ENCODE measurements around the gene FLOT1.
A peak's percentile ranks its signal among the peaks of the same experiment; 100 is the strongest.

The FLOT1 gene

DNA sequence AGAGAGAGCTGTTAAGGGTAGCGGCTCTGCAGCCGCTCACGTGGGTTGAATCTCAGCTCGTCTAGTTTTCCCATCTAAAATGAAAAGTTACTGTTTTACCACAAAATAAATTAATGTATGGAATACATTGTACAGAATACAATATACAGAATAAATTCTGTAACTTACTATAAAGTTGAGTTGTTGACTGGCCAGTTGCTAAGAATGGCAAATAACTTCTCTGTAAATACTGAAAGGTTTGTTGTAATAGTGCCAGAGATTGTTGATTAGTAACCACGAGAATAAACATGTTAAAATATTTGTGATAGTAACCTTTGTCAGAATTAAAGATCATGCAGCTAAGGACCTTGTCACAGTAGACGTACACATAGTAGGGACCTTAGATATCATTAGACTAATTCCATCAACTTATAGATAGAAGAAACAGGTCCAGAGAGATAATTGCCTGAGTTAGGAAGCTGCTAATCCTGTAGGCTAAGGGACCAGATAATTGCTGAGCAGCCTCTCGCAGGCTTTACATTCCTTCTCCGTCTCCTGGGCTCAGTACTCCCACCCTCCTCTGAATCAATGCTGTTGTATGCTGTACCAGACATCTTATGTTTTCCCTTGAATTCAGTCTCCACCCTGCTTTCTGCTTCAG lies 51.2 kb downstream of the FLOT1 start:
- no peak for DNase-seq

DNA sequence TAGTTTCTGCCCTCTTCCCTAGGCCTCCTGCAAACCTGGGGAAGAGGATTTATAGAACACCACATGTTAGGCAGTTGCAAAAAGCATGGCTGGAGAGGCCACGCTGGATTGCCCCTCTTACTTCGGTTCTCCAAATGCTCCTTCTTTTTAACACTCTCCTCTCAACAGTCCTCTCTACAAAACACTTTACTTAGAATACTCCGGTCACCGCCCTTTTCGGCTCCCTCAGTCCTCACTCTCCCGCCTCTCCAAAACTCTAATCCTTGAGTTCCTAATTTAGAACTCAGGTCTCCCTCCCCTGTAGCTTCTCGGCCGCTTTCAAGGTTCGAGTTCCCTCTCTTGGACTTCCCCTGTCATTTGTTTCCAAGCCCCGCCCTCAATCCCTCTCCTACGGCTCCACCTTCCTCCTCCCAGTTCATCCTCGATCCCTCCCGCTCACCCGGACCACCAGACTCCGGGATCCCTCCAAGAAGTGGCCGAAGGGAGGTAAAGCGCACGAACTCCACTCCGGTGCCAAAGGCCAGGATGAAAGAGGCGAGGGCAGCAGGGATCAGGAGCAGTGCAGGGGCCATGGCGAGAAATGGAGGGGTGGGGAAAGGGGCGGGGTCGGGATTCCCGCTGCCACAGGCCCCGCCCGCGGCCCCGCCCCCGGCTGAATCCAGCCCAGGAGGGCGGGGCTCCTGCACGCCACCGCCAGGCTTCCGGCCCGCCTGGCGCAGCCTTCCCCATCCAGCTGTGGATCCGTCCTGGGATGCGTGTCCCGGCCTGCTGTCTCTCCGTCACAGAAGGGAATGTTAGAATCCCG lies 51.9 kb downstream of the FLOT1 start, which contains the start of gene NRM:
Gene NRM (minus strand): TSS at position 582 of the 805 bp plus-strand sequence. CDS start 10 bp downstream, at position 572.
- DNase-seq = peak; percentile 91

DNA sequence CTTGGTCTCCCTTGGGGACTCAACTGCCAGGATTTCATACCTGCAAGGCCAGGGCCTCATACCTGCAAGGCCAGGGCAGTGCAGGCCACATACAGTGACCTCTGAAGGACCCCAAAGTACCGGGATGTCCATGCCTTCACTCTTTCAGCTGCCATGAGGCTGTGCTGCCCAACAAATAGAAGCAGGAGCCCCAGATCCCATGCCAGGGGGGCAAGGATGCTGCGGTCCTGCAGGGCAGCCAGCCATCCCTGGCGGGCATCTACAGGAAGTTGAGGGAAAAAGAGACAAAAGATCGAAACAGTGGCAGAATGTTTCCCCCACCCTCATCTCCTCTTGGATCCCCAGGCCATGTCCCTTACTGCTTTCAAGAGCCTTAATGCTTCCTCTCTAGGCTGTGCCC lies 52.5 kb downstream of the FLOT1 start:
- no peak for DNase-seq

DNA sequence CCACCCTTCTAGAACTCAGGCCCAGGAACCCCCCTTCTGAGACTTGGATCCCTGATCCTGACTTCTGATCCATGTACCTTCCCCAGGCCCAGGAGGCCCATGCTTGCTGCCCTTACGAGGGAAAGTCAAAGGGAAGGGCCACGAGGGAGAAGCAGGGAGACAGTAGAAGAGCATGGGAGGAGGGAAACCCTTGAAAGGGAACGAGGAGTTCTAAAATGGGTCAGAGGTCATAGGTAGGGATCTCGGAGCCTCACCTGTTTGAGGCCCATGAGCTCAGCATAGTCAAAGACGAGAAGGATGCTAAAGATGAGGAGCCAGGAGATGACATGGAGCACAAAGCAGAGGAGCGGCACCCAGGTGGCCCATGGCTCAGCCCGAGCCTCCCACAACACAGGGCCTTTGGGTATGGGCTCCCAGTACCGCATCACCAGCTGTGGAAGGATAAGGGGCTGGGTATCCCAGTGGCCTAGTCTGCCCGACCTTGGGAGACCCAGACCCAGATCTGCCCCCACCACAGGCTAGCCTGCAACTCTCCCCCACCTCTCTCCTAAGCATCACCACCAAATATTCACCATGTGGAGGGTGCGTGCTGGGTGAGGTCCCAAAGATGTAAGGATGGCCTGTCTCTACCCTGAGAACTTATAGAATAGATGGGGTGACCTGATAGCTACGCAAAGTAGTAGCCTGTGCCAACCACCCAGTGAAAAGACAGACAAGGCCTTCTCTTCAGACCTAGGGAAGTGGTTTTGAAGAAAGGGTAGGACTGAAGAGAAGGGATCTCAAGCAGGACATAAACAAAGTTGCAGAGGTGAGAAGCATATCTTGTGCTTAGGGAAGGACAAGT lies 53.2 kb downstream of the FLOT1 start:
- no peak for DNase-seq

DNA sequence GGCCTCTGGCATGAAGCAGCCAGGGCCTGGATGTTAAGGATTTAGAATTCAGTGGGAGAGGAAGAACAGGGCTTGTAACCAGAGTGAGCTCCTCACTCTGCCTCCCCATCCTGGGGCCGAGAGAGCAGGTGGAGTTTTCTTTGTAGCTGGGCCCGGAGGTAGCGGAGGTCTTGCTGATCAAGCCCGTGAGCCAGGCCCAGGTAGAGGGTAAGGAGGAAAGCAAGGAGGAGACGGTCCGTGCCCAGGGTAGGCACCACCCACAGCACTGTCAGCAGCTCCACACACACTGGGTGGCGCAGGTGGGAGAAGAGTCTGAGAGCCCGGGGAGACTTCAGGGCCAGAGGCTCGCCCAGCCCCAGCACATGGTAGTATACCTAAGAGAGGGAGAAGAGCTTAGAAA lies 53.9 kb downstream of the FLOT1 start:
- no peak for DNase-seq

DNA sequence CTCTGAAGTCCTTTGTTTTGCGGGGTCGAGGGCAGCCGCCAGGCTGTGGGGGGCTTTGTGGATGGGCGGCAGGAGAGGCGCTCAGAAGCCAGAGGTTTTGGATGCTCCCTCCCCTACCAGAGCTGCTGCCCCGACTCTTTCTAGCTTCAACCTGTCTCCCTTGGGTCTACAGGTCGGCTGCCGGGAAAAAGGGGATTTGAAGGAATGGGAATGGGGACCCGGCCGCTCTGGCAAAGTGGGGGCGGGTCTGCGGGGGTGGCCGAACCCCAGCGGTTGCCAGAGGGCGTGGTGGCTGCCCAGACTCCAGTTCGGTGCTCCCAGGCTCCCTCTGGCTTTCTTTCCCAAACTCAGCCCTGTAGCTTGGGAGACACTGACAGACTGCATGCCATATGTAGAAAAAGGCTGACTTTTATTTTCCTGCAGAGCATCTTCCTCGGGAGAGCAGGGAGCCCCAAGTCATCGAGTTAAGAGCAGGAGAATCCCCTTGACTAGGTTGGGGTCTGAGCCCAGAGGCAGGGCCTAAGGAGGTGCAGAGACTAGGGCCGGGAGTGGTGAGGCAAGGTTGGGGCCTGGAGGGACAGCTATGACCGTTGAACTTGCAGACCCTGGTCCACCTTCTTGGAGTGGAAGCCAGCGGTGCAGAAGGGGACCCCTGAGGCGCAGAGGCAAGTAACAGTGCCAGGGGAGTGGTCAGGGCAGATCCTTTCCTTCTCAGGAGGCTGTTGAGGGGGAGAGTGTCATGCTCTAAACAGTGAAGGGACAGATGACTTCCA lies 54.6 kb downstream of the FLOT1 start:
- DNase-seq = peak; percentile 61

DNA sequence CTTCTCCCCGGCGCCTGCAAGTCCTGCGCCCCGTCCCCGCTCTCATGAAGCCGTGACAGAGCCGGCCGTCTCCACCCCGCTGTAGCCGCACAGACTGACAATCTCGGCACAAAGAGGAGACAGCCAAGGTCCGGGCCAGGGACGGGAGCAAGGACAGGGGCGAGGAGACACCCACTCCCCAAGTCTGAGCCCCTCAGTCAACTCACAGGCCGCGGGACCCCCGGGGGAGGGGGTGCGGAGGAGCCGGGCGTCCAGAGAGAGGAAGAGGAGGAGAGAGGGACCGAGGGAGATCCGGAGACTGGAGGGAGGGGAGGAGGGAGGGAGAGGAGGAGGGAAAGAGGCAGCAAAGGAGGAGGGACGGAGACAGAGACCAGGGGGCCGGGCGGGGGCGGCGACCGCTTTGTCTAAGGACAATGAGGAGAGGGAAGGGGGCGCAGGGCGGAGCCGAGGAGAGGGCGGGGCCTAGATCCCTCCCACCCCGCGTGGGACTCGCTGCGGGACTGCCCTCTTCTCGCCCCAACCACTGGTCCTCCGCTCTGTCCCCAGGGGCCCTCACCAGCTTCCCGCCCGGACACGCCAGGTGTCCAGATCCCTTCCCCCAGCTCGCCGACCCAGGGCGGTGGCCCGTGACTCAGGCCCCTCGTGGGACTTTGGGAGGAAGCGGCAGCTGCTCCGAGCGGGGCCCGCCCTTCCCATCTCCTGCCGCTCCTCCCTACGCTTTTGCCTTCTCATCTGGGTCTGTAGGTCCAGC lies 55.4 kb downstream of the FLOT1 start:
- peak; percentile 99 for DNase-seq

DNA sequence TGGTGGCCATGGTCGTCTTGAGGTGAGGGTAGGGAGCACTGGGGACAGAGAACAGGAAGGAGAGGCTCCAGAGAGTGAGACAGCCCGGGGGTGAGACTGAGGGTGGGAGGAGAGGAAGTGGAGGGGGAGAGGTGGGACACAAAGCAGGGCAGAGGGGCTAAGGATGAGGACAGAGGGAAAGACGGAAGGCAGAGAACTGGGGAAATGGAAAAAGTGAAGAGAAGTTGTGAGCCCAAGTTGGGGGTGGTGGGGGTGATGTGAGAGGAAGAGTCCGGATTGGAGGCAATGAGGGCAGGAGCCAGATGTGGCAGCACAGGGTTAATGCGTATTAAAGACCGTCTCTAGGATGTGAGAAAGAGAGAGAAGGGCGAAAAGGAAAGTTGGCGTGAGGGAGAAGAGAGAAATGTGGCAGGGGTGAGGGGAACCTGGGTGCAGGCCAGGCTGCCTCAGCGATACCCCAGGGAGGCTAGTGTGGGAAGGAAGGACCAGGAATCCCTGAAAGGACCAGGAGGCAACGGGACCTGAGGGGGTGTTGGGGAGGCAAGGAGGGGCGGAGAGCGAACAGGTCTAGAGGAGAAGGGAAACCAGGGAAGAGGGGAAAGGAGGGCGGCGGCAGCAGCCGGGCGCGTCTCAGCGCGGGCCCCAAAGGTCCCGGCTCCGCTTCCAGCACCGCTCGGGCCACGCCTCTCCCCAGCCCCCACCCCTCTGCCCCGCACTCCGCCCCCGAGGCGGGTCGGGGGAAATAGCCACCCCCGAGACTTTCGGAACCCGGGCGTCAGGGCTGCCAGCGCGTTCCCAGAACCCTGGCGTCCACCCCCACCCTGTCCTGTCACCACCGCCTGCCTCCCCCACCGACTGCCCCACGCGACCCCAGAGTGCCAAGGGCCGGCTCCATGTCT lies 56.2 kb downstream of the FLOT1 start, which contains the start of gene PPP1R18:
Gene PPP1R18 (minus strand): TSS at position 637 of the 899 bp plus-strand sequence. CDS start 627 bp downstream, at position 10.
- DNase-seq = peak; percentile 74

DNA sequence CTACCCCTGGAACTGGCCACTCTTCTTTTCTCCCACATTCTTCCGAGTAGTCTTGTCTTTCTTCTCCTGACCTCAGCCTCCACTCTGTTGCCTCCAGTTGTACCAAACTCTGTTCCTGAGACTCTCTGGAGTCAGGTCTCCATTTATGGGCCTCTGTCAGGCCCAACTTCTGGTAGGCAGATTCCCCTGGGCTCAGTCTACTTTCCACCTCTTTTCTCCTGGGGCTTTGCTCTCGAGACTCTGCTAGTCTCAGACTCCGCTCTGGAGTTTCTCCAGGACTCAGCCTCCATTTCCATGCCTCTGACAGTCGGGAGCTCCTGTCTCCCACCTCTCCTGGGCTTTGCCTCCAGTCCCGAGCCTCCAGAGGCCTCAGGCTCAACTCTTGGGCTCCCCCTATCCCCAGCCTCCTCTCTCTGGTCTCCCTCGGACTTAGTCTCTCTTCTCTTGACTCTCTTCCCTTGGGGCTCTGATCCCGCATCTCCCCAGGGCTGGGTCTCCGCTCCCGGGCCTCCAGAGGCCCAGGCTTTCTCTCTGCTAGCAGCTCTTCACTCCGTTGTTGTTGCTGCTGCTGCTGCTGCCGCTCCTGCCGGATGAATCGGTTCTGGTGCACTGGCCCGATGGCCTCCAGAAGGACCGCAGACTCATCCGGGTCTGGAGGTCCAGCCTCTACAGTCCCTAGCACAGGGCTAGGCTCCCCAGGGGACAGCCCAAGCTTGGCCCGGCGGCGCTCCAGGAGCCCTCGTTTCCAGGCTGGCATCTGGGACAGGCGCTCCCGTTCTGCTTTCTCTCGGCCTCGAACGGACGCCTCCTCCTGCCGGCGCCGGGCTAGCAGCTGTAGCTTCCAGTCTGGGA lies 57.1 kb downstream of the FLOT1 start:
- peak; percentile 53 for DNase-seq

DNA sequence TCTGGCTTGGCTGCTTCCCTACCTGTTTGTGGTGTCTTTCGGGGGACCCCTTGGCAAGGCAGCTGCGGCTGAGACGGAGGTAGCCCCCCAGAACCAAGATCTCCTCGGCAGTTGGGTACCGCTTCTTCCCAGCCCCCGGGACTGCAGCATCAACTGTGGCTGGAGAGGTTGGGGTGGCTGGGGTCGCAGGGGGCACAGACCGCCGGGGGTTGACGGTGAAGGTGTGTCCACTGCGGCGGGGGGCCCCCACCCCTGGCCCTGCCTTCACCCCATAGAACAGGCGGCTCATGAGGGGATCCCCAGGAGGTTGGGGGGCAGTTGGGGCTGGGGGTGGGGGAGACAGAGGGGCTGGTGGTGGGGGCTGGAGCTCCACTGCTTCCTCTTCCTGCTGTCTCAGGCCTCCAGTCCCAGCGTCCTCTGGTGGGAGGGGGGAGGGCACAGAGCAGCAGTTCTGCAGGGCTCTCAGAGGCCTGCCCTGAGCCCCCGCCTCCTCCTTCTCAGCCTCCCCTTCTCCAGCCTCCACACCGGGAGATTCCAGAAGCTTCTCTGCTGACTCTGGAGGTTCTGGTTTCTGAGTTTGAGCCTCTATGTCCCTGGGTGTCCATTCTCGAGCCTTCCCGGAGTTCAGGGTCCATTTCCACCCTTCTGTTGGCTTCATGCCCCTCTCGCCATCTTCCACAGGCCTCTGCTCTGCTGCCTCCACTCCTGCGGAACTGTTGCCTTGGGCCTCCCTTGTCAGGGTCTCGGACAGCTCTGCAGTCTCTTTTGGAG lies 57.9 kb downstream of the FLOT1 start:
- DNase-seq = peak; percentile 36

DNA sequence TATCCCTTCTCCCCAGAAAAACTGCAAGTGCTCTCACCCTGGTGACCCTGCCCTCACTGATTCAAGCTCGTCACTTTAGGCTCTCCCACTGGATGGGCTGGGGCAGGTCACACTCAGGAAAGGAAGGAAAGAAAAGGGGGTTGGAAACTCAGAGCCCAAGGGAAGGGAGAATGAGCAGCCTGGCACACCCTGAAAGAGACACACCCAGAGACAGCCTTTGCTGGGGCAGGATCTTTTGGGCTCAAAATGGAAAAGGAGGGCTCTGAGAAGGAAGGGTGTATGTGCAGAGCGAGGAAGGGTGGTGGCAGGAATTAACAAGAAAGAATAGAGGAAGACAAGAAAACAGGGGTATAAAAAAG lies 58.5 kb downstream of the FLOT1 start:
- DNase-seq = no peak

DNA sequence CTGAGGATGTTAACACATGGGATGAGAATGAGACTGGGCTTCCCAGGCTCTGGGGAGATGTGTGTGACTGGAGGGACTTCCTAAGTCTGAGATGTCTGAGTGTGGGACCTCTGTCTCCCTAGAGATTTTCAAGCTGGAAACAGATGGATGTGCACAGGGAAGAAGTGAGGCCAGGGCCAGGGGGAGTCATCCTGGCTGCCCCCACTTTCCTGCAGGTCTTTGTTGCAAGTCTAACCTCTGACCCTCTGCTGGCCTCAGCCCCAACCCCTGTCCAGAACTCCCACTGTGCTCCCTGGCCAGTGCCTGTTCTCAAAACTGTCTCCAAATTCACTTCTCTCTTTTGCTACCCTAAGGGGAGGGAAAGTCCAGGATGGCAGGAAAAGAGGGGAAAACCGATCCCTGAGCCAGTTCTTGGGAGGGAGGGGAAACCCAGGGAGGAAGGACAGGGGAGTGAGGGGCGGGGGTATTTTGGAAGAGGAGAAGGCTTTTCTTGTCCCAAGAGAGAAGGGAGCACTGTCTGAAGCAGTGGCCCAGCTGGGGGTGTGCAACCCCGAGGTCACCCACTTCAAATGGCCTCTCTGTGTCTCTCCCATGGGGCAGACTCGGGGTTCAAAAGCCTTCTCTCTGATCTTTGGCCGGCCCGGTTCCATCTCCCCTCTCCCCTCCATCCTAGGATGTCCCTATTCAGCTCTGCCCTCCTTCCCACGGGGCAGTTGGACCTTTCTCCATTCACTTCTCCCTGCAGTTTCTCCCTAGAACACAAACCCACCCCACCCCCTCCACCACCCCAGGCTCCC lies 59.1 kb downstream of the FLOT1 start:
- DNase-seq = no peak

DNA sequence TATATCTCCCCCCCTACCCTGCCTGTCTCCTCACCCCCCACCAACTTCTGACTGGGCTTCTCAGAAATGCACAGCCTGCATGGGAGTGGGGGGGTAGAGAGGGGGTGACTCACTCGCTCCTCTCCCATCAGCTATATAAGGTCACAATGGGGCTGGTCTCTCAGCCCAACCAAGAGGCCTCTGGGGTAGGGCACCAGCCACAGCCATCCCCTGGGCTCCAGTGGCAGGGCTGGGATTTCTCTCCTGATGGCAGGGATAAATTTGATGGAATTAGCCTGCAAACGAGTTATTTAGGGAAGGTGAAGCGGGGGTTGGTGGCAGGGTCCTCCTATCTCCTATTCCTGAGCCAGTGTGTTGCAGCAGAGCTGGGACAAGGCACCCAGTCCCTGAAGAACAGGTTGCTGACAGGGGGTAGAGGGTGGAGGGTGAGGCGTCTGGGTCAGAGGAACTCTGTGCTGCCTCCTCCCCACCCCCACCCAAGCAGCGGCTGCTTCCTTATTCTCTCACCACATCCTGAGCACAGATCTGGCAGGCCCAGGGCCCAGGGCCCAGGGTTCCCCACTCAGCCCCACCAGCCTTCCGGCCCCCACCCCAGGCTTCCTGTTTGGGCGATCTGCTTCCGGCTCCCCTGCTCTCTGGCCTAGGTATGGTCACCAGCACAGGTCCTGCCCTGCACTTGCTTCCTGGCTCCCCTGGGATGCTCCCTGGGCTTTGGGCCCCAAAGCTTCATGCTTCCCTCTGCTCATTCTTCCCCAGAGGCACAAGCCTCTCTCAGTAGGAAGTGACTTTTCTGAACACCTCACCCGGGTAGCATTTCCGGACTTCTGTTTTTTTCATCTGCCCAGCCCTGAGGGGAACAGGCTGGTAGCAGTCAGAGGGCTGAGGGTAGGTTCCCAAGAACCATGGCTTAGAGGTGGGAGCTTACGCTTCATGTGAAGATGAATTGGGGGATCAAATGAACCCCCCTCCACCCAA lies 60.1 kb downstream of the FLOT1 start:
- peak; percentile 94 for DNase-seq

DNA sequence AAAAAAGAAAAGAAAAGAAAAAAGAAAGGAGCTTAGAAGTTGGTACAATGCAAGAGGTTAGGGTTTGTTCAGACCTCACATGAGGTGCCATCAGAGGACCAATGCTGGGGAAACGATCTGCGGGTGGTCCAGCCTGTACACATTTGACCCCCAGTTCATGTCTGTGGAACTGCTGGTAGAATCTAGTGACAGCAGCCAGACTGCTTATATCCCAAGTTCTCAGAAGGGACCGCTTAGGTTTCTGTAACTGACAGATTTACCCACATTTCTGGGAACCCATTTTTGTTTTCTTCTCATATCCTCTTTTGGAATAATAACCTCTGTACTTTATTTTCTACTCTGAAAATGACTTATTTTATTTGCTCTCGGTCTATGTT lies 60.7 kb downstream of the FLOT1 start:
- DNase-seq = no peak

DNA sequence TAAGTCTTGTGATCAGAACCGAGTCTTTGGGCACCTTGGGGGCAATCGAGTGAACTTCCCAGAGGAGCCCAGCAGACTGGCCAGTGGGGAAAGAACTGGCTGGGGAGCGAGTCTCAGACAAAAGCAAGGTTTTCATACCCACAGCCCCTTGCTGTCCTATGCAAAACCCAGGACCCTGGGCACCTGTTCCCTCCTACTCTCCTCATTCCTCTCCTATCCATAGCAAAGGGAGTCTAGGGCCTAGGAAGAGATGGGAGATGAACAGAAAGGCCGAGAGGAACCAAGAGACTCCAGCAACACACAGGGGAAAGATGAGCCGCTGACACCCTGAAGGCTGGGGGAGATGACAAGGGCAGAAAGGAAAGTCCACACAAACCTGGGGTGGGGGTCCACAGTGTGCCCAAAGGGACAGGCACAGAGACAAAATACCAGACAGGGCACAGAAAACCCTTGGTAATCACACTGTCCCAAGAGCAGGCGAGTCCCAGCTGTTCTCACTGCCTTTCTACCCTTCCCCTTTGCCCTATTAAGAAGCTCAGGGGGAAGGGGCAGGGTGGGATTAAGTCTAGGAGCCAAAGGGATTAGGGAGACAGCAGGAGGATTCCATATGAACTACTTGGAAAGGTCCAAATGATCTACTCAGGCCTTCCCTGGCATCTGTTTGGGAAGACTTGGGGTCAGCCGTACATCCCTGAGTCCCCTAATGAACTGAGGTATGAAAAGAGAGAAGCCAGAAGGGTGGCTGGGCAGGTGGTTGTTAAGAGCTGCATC lies 62.5 kb downstream of the FLOT1 start:
- DNase-seq = no peak

Measured in HCEC 1CT (cell line).